Fibroblast of lung (primary cell): ENCODE data around the gene EXOC6B.

Experiments used
- EZH2 ChIP-seq: IDR thresholded peaks from 2 replicates; pipeline ENCODE4 v1.5.1; 2012; ENCODE audit warnings: low read length, control low read depth, mild to moderate bottlenecking; ENCODE audit errors: missing control alignments
- TF ChIP-seq, protein P1 (sequence below), 2 donors: IDR thresholded peaks in 1 of 2; conservative IDR thresholded peaks in 1 of 2; 1 replicate in 1 of 2; 2 replicates in 1 of 2; pipeline ENCODE4 v1.5.1; 2011 to 2012; ENCODE audit warnings: low read length in 2 of 2, control low read depth in 1 of 2, inconsistent platforms in 1 of 2, low read depth in 1 of 2, mild to moderate bottlenecking in 1 of 2

GRCh38 chr2:72293620-72294019 is 532.2 kb downstream of the EXOC6B start:
- TF ChIP-seq, protein P1, sequence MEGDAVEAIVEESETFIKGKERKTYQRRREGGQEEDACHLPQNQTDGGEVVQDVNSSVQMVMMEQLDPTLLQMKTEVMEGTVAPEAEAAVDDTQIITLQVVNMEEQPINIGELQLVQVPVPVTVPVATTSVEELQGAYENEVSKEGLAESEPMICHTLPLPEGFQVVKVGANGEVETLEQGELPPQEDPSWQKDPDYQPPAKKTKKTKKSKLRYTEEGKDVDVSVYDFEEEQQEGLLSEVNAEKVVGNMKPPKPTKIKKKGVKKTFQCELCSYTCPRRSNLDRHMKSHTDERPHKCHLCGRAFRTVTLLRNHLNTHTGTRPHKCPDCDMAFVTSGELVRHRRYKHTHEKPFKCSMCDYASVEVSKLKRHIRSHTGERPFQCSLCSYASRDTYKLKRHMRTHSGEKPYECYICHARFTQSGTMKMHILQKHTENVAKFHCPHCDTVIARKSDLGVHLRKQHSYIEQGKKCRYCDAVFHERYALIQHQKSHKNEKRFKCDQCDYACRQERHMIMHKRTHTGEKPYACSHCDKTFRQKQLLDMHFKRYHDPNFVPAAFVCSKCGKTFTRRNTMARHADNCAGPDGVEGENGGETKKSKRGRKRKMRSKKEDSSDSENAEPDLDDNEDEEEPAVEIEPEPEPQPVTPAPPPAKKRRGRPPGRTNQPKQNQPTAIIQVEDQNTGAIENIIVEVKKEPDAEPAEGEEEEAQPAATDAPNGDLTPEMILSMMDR (conservative IDR thresholded peaks at IDR 0.05 in 1 of 2, IDR thresholded peaks at IDR 0.05 in 1 of 2; ENCODE audit: low read depth in 1 of 2, low read length in 2 of 2), result no peak
- no peak for TF ChIP-seq EZH2
